Osteocyte (in vitro differentiated cells): ENCODE data around the gene MYH3. TPM values are rescaled to one million over a fixed set of nuclear protein-coding genes. Genes with fewer than 3 reads are reported as not detected.
A peak's percentile ranks its signal among the peaks of the same experiment; 100 is the strongest.

ENCODE experiments used
- DNase-seq: peaks from one replicate; pipeline ENCODE4 v3.0.0; 2021; ENCODE audit warnings: mixed read lengths; ENCODE audit not compliant: unreplicated experiment; ENCODE audit errors: extremely low spot score
- H3K27ac Mint-ChIP-seq: one replicate; pipeline ENCODE4 v1.8.0; 2021; ENCODE audit warnings: mild to moderate bottlenecking, mixed read lengths; ENCODE audit not compliant: unreplicated experiment
- H3K27me3 Mint-ChIP-seq: one replicate; pipeline ENCODE4 v1.8.0; 2021; ENCODE audit warnings: mixed read lengths; ENCODE audit not compliant: unreplicated experiment
- H3K36me3 Mint-ChIP-seq: one replicate; pipeline ENCODE4 v1.8.0; 2021; ENCODE audit warnings: mixed read lengths; ENCODE audit not compliant: unreplicated experiment
- H3K4me1 Mint-ChIP-seq: one replicate; pipeline ENCODE4 v1.8.0; 2021; ENCODE audit warnings: mixed read lengths; ENCODE audit not compliant: unreplicated experiment
- H3K4me3 Mint-ChIP-seq: one replicate; pipeline ENCODE4 v1.8.0; 2021; ENCODE audit warnings: mild to moderate bottlenecking, moderate library complexity, mixed read lengths; ENCODE audit not compliant: unreplicated experiment
- H3K9me3 Mint-ChIP-seq: one replicate; pipeline ENCODE4 v1.8.0; 2021; ENCODE audit warnings: mixed read lengths; ENCODE audit not compliant: unreplicated experiment
- CTCF ChIP-seq: fragments of 200-600 bp; sonication (generic); IDR thresholded peaks from 2 replicates; pipeline ENCODE4 v1.5.0; 2021; ENCODE audit warnings: antibody characterized with exemption, mild to moderate bottlenecking, moderate library complexity
- long read RNA-seq: library from polyadenylated mRNA; unstranded; transcript quantifications from one replicate; pipeline ENCODE4 v2.0.0, GENCODE V29; 2021
- total RNA-seq: library from RNA; stranded (reverse); gene quantifications from 2 replicates; pipeline ENCODE4 v1.2.1, GENCODE V29; 2021

Gene MYH3
- total RNA-seq, result 2.4 and 3.2 TPM in 2 replicates
- long read RNA-seq, partial matches to known transcripts, result 1 of 1 reads
- long read RNA-seq, other reads (novel, unspliced or antisense), result 0 of 1 reads

GRCh38 chr17:10657148-10657547 is at the start of gene MYH3:
MYH3 (minus strand) TSS chr17:10657309; CDS start chr17:10655064, 2,245 bp downstream.
- no peak within 1 kb of the TSS for H3K4me3 Mint-ChIP-seq
- H3K36me3 Mint-ChIP-seq, result no peaks in the 10 kb centered on the region
- no peak for TF ChIP-seq CTCF
- H3K4me1 Mint-ChIP-seq, result no peaks in the 10 kb centered on the region
- no peak for DNase-seq
- H3K9me3 Mint-ChIP-seq, result no peaks in the 10 kb centered on the region
- no peaks in the 10 kb centered on the region for H3K27me3 Mint-ChIP-seq
- no peak within 1 kb of the TSS for H3K27ac Mint-ChIP-seq

DNA sequence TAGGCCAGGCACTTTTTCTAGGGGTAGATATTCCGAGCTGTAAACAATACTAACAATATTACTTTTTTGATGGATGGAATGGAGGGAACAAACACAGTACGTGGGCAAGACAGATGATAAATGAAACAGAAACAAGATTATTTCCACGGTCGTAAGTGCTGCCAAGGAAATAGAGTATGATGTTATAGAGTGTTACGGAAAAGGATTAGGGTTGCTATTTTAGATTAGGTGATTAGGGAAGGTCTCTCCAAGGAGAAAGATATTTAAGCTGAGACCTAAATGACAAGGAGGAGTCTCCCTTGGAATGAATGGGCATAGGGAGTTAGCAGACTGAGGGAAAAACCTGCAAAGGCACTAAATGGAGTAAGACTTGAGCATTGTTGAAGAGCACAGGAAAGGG is 48.6 kb upstream of the MYH3 start:
- TF ChIP-seq CTCF, result no peak
- Mint-ChIP-seq H3K36me3 (peaks cover 34% of the 10 kb centered on the region), H3K4me3 (no peak overlapping the region), H3K4me1 (peaks cover 18% of the 10 kb centered on the region), H3K27me3 (no peaks in the 10 kb centered on the region), H3K9me3 (no peaks in the 10 kb centered on the region), H3K27ac (no peak overlapping the region)
- DNase-seq, result no peak

GRCh38 chr17:10702574-10702973 is 45.5 kb upstream of the MYH3 start:
- TF ChIP-seq CTCF, result no peak
- no peak for DNase-seq
- Mint-ChIP-seq H3K9me3 (no peaks in the 10 kb centered on the region), H3K4me1 (peaks cover 31% of the 10 kb centered on the region), H3K27ac (peak overlapping the region; percentile 37), H3K27me3 (no peaks in the 10 kb centered on the region), H3K36me3 (peaks cover 19% of the 10 kb centered on the region), H3K4me3 (no peak overlapping the region)

DNA sequence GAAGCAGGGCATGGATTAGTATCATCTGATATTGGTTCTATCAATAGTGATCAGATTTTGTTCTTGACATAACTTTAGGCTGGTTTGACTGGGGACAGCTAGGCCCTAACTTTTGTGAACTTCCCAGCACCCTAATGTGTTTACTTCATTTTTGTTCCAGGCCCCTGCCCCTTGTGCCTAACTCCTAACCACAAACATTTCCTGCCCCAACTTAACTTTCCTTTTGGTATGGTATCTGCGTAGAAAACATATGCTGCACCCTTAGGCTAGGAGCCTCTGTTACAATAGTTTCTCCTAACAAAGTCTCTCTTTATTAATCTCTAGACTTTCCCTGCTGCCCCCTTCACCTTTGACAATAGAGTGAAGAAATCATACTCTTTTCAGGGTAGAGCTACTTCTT is 42.7 kb upstream of the MYH3 start:
- Mint-ChIP-seq H3K4me1 (peaks cover 42% of the 10 kb centered on the region), H3K27ac (peak overlapping the region; percentile 31), H3K4me3 (no peak overlapping the region), H3K27me3 (no peaks in the 10 kb centered on the region), H3K36me3 (peaks cover 6% of the 10 kb centered on the region), H3K9me3 (no peaks in the 10 kb centered on the region)
- no peak for TF ChIP-seq CTCF
- DNase-seq, result no peak

- Mint-ChIP-seq H3K27me3 (no peaks in the 10 kb centered on the region), H3K9me3 (no peaks in the 10 kb centered on the region), H3K36me3 (peaks cover 14% of the 10 kb centered on the region), H3K4me3 (peak overlapping the region; percentile 92), H3K4me1 (peaks cover 42% of the 10 kb centered on the region), H3K27ac (peak overlapping the region; percentile 85)
- DNase-seq, result no peak
- no peak for TF ChIP-seq CTCF
Observed at GRCh38 chr17:10698096-10698818, 41.1 kb upstream of the MYH3 start.
